ENCODE measurements around the gene CEMIP2. TPM values are rescaled to one million over a fixed set of nuclear protein-coding genes. Genes with fewer than 3 reads are reported as not detected.

The CEMIP2 gene
- total and polyA plus RNA-seq, 10 of the 15 experiments (the other 5 are each of a cell fraction or from before 2014, with no cell fraction given) = 0.50 to 19.2 (median 1.2) TPM

- ATAC-seq (no peak), DNase-seq (ENCODE audit: low read depth, low spot score) (no peak), FAIRE-seq (no peak)
- Histone ChIP-seq H3K4me2 (ENCODE audit: control insufficient read depth, insufficient read depth) (no peak overlapping the region), H2AFZ (ENCODE audit: control insufficient read depth, low read depth, low read length) (no peak overlapping the region), H3K4me1 (ENCODE audit: control insufficient read depth, insufficient read depth, low read length) (no peaks in the 10 kb centered on the region), H3K27me3 (replicated peaks in 1 of 2; ENCODE audit: control insufficient read depth in 2 of 2, insufficient read depth in 2 of 2, low read length in 1 of 2) (no peaks in the 10 kb centered on the region), H3K9me3 (replicated peaks; ENCODE audit: control insufficient read depth, insufficient read depth, low read length) (no peaks in the 10 kb centered on the region), H3K27ac (ENCODE audit: control insufficient read depth, insufficient read depth) (no peak overlapping the region), H3K36me3 (ENCODE audit: control insufficient read depth in 2 of 2, insufficient read depth in 2 of 2, low read length in 1 of 2) (no peaks in the 10 kb centered on the region), H4K20me1 (ENCODE audit: control insufficient read depth, insufficient read depth) (no peaks in the 10 kb centered on the region), H3K9ac (ENCODE audit: control insufficient read depth, insufficient read depth, low read length) (no peak overlapping the region), H3K4me3 (no peak overlapping the region), H3K79me2 (ENCODE audit: control insufficient read depth, insufficient read depth, low read length) (no peaks in the 10 kb centered on the region)
- intact Hi-C loops (cut with micrococcal nuclease; ENCODE audit: unreplicated experiment) (no loop called here), in situ Hi-C loops (cut with MboI) (loop anchor here (5.0 kb wide), 1 partner anchor 51 kb away; no protein-coding TSS in a partner anchor)
- ChIA-PET POLR2A (no interaction called here), RAD21 (ENCODE audit: unreplicated experiment) (no interaction called here), SMC1A (ENCODE audit: uncharacterized antibody, unreplicated experiment) (no interaction called here), CTCF (interaction anchor here (1.9 kb wide), 1 partner anchor 9 kb away, joined by 4 read pairs; no protein-coding TSS in a partner anchor)
- WGBS (ENCODE audit: insufficient coverage, insufficient replicate concordance, low lambda C conversion rate, missing lambda C conversion rate) = 15% methylated on average over 3 of the region's 3 CpGs
- no TSS peak for BruUV-seq (replicated peaks)
- no peak for TF ChIP-seq BRCA1 (IDR thresholded peaks at IDR 0.05; ENCODE audit: low read depth, low read length)
- TF ChIP-seq TCF3 (IDR thresholded peaks at IDR 0.05; ENCODE audit: borderline replicate concordance, insufficient read depth, low read depth, low read length) = no peak
- no peak for TF ChIP-seq E2F4 (IDR thresholded peaks at IDR 0.05; ENCODE audit: low read depth, low read length)
- TF ChIP-seq, protein P1, sequence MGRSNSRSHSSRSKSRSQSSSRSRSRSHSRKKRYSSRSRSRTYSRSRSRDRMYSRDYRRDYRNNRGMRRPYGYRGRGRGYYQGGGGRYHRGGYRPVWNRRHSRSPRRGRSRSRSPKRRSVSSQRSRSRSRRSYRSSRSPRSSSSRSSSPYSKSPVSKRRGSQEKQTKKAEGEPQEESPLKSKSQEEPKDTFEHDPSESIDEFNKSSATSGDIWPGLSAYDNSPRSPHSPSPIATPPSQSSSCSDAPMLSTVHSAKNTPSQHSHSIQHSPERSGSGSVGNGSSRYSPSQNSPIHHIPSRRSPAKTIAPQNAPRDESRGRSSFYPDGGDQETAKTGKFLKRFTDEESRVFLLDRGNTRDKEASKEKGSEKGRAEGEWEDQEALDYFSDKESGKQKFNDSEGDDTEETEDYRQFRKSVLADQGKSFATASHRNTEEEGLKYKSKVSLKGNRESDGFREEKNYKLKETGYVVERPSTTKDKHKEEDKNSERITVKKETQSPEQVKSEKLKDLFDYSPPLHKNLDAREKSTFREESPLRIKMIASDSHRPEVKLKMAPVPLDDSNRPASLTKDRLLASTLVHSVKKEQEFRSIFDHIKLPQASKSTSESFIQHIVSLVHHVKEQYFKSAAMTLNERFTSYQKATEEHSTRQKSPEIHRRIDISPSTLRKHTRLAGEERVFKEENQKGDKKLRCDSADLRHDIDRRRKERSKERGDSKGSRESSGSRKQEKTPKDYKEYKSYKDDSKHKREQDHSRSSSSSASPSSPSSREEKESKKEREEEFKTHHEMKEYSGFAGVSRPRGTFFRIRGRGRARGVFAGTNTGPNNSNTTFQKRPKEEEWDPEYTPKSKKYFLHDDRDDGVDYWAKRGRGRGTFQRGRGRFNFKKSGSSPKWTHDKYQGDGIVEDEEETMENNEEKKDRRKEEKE (IDR thresholded peaks at IDR 0.05) = no peak
- no peak for TF ChIP-seq TARDBP (IDR thresholded peaks at IDR 0.05; ENCODE audit: borderline replicate concordance)
- TF ChIP-seq, protein P2, sequence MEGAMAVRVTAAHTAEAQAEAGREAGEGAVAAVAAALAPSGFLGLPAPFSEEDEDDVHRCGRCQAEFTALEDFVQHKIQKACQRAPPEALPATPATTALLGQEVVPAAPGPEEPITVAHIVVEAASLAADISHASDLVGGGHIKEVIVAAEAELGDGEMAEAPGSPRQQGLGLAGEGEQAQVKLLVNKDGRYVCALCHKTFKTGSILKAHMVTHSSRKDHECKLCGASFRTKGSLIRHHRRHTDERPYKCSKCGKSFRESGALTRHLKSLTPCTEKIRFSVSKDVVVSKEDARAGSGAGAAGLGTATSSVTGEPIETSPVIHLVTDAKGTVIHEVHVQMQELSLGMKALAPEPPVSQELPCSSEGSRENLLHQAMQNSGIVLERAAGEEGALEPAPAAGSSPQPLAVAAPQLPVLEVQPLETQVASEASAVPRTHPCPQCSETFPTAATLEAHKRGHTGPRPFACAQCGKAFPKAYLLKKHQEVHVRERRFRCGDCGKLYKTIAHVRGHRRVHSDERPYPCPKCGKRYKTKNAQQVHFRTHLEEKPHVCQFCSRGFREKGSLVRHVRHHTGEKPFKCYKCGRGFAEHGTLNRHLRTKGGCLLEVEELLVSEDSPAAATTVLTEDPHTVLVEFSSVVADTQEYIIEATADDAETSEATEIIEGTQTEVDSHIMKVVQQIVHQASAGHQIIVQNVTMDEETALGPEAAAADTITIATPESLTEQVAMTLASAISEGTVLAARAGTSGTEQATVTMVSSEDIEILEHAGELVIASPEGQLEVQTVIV (IDR thresholded peaks at IDR 0.05; ENCODE audit: borderline replicate concordance, partially characterized antibody) = no peak
- TF ChIP-seq POLR2AphosphoS2 (IDR thresholded peaks at IDR 0.05; ENCODE audit: low read depth, low read length) = no peak
- no peak for TF ChIP-seq BCL3 (IDR thresholded peaks at IDR 0.05; ENCODE audit: borderline replicate concordance, insufficient read depth, low read depth, low read length, poor library complexity, severe bottlenecking)
- TF ChIP-seq ZZZ3 (IDR thresholded peaks at IDR 0.05; ENCODE audit: control insufficient read depth, insufficient read length, low read depth) = no peak
- TF ChIP-seq CHD2 (IDR thresholded peaks at IDR 0.05; ENCODE audit: borderline replicate concordance, low read depth, low read length) = no peak
- no peak for TF ChIP-seq EP300 (IDR thresholded peaks at IDR 0.05; ENCODE audit: borderline replicate concordance in 1 of 2, control insufficient read depth in 1 of 2, low read depth in 2 of 2, low read length in 2 of 2)
These were observed 15.4 kb downstream of the CEMIP2 start for GRCh38 chr9:71752928-71753327.

Data from GM12878 (cell line).